ENCODE measurements around the gene DLGAP1.

Gene DLGAP1

DNA sequence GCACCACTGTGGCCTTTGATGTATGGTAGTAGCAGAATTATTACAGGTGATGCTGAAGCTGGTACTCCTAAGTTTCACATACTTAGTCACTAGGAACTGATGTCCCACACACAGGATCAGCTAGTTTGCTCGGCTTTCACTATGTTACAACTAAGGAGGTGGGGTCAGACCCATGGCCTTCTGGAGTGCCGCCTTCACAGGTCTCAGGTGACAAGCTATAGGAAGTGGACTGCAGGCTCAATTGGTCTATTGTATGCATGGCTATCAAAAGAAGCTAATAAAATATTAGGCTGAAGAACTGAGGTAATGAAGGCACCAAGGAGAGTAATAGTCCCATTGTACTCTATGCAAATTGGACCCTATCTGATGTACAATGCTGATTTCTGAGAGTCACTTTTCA is 170.6 kb downstream of the DLGAP1 start:
- no peaks in the 10 kb centered on the region for H3K4me1 Mint-ChIP-seq
- H3K9me3 Mint-ChIP-seq = peaks cover 19% of the 10 kb centered on the region
- no peak for ATAC-seq
- no peak for DNase-seq (ENCODE audit: low spot score in 2 of 2)
- H3K36me3 Mint-ChIP-seq = no peaks in the 10 kb centered on the region
- H3K4me3 Mint-ChIP-seq = no peak overlapping the region
- no peak overlapping the region for H3K27ac Mint-ChIP-seq

DNA sequence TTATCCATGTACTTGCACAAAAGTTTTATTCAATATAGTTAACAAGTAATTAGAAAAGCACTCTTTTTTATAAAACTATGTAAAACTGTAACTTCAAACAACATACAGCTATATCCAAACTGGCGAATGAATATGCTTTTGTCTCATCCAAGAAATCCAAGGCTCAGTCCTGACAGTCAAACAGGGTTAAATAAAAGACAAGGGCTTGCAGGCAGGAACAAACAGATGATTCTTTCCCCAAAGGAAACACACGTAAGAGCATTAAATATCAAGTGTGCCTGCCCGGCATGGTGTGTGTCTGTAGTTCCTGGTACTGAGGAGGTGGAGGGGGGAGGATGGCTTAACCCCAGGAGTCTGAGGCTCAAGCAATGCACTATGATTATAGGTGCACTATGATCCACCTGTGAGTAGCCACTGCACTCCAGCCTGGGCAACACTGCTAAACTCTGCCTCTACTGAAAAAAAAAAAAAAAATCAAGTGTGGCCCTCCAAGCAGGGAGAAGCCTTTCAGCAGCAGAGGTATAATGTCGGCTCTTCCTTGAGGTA is 171.3 kb downstream of the DLGAP1 start:
- Mint-ChIP-seq H3K4me3 (no peak overlapping the region), H3K36me3 (no peaks in the 10 kb centered on the region), H3K9me3 (peaks cover 19% of the 10 kb centered on the region), H3K4me1 (no peaks in the 10 kb centered on the region), H3K27ac (no peak overlapping the region)
- ATAC-seq = no peak
- DNase-seq (ENCODE audit: low spot score in 2 of 2) = no peak

DNA sequence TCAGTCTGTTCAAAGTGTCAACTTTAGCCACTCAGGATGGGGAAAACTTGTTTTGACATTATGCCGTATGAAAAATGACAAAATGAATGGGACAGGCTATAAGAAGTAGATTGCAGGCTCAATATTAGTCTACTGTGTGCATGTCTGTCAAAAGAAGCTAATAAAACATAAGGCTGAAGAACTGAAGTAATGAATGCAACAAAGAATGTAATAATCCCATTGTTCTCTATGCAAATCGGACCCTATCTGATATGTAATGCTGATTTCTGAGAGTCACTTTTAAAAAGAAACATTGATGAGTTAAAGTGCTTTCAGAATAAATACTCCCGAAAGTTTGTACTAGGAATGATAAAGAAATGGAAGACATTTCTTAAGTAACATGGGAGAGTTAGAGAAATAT is 172.2 kb downstream of the DLGAP1 start:
- DNase-seq (ENCODE audit: low spot score in 2 of 2) = no peak
- Mint-ChIP-seq H3K27ac (no peak overlapping the region), H3K9me3 (peaks cover 15% of the 10 kb centered on the region), H3K4me3 (no peak overlapping the region), H3K4me1 (no peaks in the 10 kb centered on the region), H3K36me3 (no peaks in the 10 kb centered on the region)
- no peak for ATAC-seq

DNA sequence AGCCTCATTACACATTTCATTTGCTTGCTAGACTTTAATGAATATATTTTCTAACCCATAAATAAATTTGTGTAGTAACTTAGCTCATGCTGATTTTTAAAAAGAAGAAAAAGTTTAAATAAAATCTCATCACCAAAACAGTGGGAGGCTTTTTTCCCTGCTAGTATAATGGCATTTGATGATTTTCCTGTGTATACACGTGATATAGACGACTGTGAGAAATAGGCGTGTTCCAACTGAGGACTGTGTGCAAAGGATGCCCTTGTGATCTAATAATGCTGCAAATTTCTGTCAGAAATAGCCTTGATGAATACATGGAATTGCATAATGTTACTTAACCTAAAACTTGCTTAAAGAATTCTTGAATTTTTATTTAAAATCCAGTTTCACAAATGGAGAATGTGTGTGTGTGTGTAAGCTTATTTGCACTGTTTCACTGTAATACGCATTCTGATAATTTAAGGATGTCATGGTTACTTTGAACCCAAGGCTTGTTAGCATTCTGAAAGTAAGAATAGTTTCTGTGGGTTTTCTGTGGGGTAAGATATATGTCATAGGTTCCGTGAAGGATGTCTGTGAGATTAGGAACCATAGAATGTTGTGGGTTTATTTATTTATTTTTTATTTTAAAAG is 178.0 kb downstream of the DLGAP1 start:
- Mint-ChIP-seq H3K4me1 (no peaks in the 10 kb centered on the region), H3K4me3 (no peak overlapping the region), H3K27ac (no peak overlapping the region), H3K36me3 (no peaks in the 10 kb centered on the region), H3K9me3 (peaks cover 14% of the 10 kb centered on the region)
- ATAC-seq (no peak), DNase-seq (ENCODE audit: low spot score in 2 of 2) (no peak)

DNA sequence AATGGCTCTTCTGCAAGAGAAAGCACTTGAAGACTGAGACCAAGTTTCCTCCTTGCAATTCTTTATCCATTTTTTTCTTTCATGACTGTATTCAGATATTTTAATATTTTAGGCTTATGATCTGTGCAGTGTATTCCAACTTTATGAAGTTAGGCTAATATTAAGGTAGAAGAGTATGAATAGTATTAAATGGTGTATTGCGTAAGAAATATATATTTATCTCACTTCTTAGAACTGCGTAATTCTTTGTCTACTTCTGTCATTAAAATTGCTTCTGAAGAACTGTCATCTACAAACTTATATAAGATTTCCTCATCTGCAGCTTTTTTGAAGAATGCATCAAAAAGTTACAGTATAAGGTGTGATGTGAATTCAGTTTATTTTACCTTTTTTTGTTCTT is 183.2 kb downstream of the DLGAP1 start:
- ATAC-seq (no peak), DNase-seq (ENCODE audit: low spot score in 2 of 2) (no peak)
- Mint-ChIP-seq H3K9me3 (peaks cover 16% of the 10 kb centered on the region), H3K36me3 (no peaks in the 10 kb centered on the region), H3K4me1 (no peaks in the 10 kb centered on the region), H3K4me3 (no peak overlapping the region), H3K27ac (no peak overlapping the region)

DNA sequence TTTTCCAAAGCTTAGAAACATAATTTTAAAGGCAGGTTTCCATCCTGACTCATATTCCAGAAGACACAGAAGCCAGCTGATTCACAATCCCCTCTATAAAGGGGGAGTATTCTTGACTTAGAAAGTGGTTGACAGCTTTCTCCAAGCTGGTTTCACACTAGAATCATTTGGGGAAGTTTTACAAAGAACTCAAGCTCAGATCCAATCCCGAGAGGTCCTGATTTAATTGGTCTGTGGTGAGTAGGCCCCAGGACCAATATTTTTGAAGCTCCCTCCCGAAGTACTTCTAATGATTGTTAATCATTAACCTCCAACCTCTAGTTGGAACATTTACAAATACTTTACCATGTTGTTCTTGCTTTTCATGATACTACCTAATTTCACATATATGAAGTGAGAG is 184.1 kb downstream of the DLGAP1 start:
- Mint-ChIP-seq H3K9me3 (peaks cover 16% of the 10 kb centered on the region), H3K4me3 (no peak overlapping the region), H3K27ac (no peak overlapping the region), H3K4me1 (no peaks in the 10 kb centered on the region), H3K36me3 (no peaks in the 10 kb centered on the region)
- DNase-seq (ENCODE audit: low spot score in 2 of 2) = no peak
- ATAC-seq = no peak

DNA sequence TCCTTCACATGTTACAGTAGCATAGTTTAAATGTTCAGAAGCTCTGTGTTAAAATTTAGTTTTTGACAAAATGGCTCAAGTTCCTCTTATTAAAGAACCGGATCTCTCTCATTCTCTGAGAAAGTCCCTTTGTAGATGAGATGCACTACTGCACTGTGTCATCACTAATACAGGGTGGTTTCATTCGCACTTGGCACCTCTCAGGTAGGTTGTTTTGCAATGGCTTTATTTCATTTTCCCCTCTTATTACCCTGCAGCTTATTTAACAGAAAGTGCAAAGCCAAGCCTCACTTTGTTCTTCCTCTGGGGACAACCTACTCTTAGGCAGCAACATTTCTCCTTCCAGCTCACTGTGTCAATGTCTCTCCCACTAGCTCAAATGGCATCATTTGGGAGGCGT is 185.1 kb downstream of the DLGAP1 start:
- peaks cover 15% of the 10 kb centered on the region for H3K9me3 Mint-ChIP-seq
- no peaks in the 10 kb centered on the region for H3K36me3 Mint-ChIP-seq
- H3K4me3 Mint-ChIP-seq = no peak overlapping the region
- H3K4me1 Mint-ChIP-seq = no peaks in the 10 kb centered on the region
- no peak for ATAC-seq
- no peak for DNase-seq (ENCODE audit: low spot score in 2 of 2)
- H3K27ac Mint-ChIP-seq = no peak overlapping the region

DNA sequence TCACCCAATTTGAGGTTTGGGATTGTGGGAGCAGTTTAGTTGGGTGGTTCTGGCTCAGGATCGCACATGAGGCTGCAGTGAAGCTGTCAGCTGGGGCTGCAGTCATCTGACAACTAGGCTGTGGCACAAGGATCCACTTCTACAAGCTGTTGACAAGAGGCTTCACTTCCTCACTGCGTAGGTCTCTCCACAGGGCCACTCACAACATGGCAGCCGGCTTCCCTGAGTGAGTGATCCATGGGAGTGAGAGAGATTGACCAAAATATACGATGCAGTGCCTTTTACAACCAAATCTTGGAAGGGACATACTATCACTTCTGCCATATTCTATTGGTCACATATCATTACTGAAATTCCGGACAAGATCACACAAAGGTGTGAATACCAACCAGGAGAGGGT is 187.5 kb downstream of the DLGAP1 start:
- H3K27ac Mint-ChIP-seq = no peak overlapping the region
- H3K9me3 Mint-ChIP-seq = peaks cover 11% of the 10 kb centered on the region
- no peak for ATAC-seq
- no peak overlapping the region for H3K4me3 Mint-ChIP-seq
- H3K36me3 Mint-ChIP-seq = no peaks in the 10 kb centered on the region
- DNase-seq (ENCODE audit: low spot score in 2 of 2) = no peak
- no peaks in the 10 kb centered on the region for H3K4me1 Mint-ChIP-seq

- Mint-ChIP-seq H3K27ac (no peak overlapping the region), H3K4me1 (no peaks in the 10 kb centered on the region), H3K36me3 (no peaks in the 10 kb centered on the region), H3K4me3 (no peak overlapping the region), H3K9me3 (peaks cover 15% of the 10 kb centered on the region)
- no peak for ATAC-seq
- DNase-seq (ENCODE audit: low spot score in 2 of 2) = no peak
These were observed 190.7 kb downstream of the DLGAP1 start for GRCh38 chr18:4264347-4264791.

- no peak overlapping the region for H3K27ac Mint-ChIP-seq
- H3K4me3 Mint-ChIP-seq = no peak overlapping the region
- DNase-seq (ENCODE audit: low spot score in 2 of 2) (no peak), ATAC-seq (no peak)
- no peaks in the 10 kb centered on the region for H3K36me3 Mint-ChIP-seq
- H3K9me3 Mint-ChIP-seq = peaks cover 8% of the 10 kb centered on the region
- no peaks in the 10 kb centered on the region for H3K4me1 Mint-ChIP-seq
These were observed 195.0 kb downstream of the DLGAP1 start for GRCh38 chr18:4260107-4260506.

DNA sequence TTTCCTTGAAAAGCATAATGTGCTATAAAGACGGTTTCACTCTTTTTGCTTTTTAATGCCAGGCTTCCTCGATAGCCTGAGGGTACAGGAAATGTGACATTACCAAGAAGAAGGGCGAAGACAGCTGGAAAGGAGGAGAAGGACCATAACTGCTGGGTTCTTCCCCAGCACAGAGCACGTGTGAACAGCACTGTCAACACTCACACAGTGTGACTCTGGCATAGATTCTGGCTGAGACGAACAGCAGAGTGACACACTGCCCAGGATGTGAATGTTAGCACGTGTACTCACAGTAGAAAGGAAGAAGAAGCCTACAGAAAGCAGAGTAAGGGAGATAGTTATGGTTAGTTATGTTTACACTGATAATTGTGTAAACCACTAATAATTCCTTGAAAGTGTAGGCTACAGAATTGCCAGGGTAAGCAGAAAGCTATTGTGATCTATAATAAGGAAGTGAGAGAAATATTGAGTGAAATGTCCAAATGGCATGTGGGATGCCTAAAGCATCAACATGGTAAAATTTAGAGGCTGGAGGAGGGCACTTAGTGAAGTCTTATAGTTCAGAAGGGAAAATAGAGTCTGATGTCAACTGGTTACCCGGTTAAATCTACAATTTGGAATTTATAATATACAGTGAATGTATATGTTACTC is 198.2 kb downstream of the DLGAP1 start:
- DNase-seq (ENCODE audit: low spot score in 2 of 2) (no peak), ATAC-seq (no peak)
- Mint-ChIP-seq H3K4me1 (no peaks in the 10 kb centered on the region), H3K27ac (no peak overlapping the region), H3K36me3 (no peaks in the 10 kb centered on the region), H3K9me3 (peaks cover 7% of the 10 kb centered on the region), H3K4me3 (no peak overlapping the region)

- Mint-ChIP-seq H3K4me3 (no peak overlapping the region), H3K27ac (no peak overlapping the region), H3K9me3 (peaks cover 3% of the 10 kb centered on the region), H3K36me3 (no peaks in the 10 kb centered on the region), H3K4me1 (no peaks in the 10 kb centered on the region)
- ATAC-seq (no peak), DNase-seq (ENCODE audit: low spot score in 2 of 2) (no peak)
These were observed 200.3 kb downstream of the DLGAP1 start for GRCh38 chr18:4254840-4255239.

- Mint-ChIP-seq H3K4me3 (no peak overlapping the region), H3K36me3 (no peaks in the 10 kb centered on the region), H3K27ac (no peak overlapping the region), H3K9me3 (peaks cover 11% of the 10 kb centered on the region), H3K4me1 (no peaks in the 10 kb centered on the region)
- DNase-seq (ENCODE audit: low spot score in 2 of 2) (no peak), ATAC-seq (no peak)
These were observed 202.3 kb downstream of the DLGAP1 start for GRCh38 chr18:4252829-4253228.

- ATAC-seq (no peak), DNase-seq (ENCODE audit: low spot score in 2 of 2) (no peak)
- H3K27ac Mint-ChIP-seq = no peak overlapping the region
- no peaks in the 10 kb centered on the region for H3K4me1 Mint-ChIP-seq
- H3K36me3 Mint-ChIP-seq = no peaks in the 10 kb centered on the region
- peaks cover 12% of the 10 kb centered on the region for H3K9me3 Mint-ChIP-seq
- H3K4me3 Mint-ChIP-seq = no peak overlapping the region
These were observed 203.2 kb downstream of the DLGAP1 start for GRCh38 chr18:4251873-4252272.

DNA sequence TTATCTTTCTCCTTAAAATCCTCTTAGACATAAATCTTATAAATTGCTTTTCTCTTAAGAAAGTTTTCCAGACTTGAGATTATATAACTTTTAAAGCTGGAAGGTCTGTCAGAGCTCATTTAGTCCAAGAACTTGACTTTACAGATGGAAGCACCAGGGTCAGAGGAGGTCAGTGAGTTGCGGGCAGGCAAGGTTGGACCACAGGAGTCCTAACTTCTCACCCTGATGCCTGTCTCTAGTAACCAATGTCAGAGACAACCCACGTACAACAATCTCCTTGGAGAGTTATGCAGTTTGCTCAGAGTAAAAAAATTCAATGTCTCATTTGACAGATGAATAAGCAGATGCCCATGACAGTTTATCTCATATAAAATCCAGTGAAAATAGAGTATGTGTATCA is 203.9 kb downstream of the DLGAP1 start:
- Mint-ChIP-seq H3K27ac (no peak overlapping the region), H3K9me3 (peaks cover 14% of the 10 kb centered on the region), H3K36me3 (no peaks in the 10 kb centered on the region), H3K4me1 (no peaks in the 10 kb centered on the region), H3K4me3 (no peak overlapping the region)
- no peak for ATAC-seq
- no peak for DNase-seq (ENCODE audit: low spot score in 2 of 2)

DNA sequence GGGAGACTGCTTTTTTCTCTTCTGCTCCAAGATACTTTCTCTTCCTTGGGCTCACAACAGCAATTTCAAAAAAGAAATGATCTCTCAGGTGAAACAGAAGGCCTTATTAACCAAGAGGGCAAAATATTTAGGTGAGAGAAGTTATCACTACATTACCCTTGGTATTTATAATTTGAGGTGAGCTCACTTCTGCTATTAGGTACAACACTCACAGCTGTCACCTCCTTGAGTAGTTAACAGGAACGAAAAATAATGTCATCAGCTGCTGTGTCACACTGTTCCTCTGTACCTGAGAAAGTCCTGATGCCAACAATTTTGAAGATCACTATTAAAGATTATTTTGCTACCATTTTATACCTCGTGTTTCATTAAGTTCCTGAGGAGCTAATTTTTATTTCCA is 205.0 kb downstream of the DLGAP1 start:
- DNase-seq (ENCODE audit: low spot score in 2 of 2) (no peak), ATAC-seq (no peak)
- no peak overlapping the region for H3K27ac Mint-ChIP-seq
- peaks cover 14% of the 10 kb centered on the region for H3K9me3 Mint-ChIP-seq
- no peaks in the 10 kb centered on the region for H3K36me3 Mint-ChIP-seq
- no peaks in the 10 kb centered on the region for H3K4me1 Mint-ChIP-seq
- H3K4me3 Mint-ChIP-seq = no peak overlapping the region

All from stimulated activated effector memory CD8-positive, alpha-beta T cell treated with anti-CD3 and anti-CD28 coated beads, Interleukin-12 subunit alpha, Interleukin-12 subunit beta, amount 100 ng/mL, for 72 hours (primary cell).